Loucy (cell line): ENCODE data around the gene SPINDOC.

Source experiments
- H2AFZ ChIP-seq: fragments of 200-600 bp; sonication (generic); 2 replicates; pipeline ENCODE4 v1.6.0; 2016; ENCODE audit warnings: antibody characterized with exemption, mild to moderate bottlenecking, low read length, moderate library complexity
- H3F3A ChIP-seq: fragments of 200-600 bp; 2 replicates; pipeline ENCODE4 v1.6.0; 2016; ENCODE audit warnings: antibody characterized with exemption, low read depth, mild to moderate bottlenecking
- H3K27me3 ChIP-seq: fragments of 200-600 bp; sonication (generic); 2 replicates; pipeline ENCODE4 v1.6.1; 2014; ENCODE audit warnings: low read length, mild to moderate bottlenecking; ENCODE audit not compliant: insufficient read depth, poor library complexity, severe bottlenecking
- H3K36me3 ChIP-seq: fragments of 200-600 bp; sonication (generic); 2 replicates; pipeline ENCODE4 v1.6.1; 2016; ENCODE audit warnings: low read length; ENCODE audit not compliant: insufficient read depth
- H3K4me1 ChIP-seq: fragments of 200-600 bp; sonication (generic); 2 replicates; pipeline ENCODE4 v1.5.1; 2014; ENCODE audit warnings: low read length, mild to moderate bottlenecking; ENCODE audit not compliant: insufficient read depth, poor library complexity, severe bottlenecking
- H3K4me2 ChIP-seq: fragments of 200-600 bp; sonication (generic); 2 replicates; pipeline ENCODE4 v1.6.0; 2014; ENCODE audit warnings: antibody characterized with exemption, low read length, low read depth, mild to moderate bottlenecking; ENCODE audit not compliant: poor library complexity, severe bottlenecking
- H3K4me3 ChIP-seq: fragments of 200-600 bp; sonication (generic); 2 replicates; pipeline ENCODE4 v1.5.1; 2014; ENCODE audit warnings: low read length, mild to moderate bottlenecking, mixed read lengths; ENCODE audit not compliant: poor library complexity, severe bottlenecking
- H3K79me2 ChIP-seq: fragments of 200-600 bp; sonication (generic); 2 replicates; pipeline ENCODE4 v1.6.1; 2014; ENCODE audit warnings: low read length; ENCODE audit not compliant: insufficient read depth
- H3K9ac ChIP-seq: fragments of 200-600 bp; sonication (generic); 2 replicates; pipeline ENCODE4 v1.6.0; 2014; ENCODE audit warnings: mild to moderate bottlenecking, low read depth, low read length, moderate library complexity; ENCODE audit not compliant: poor library complexity, severe bottlenecking
- H3K9me2 ChIP-seq: fragments of 200-600 bp; sonication (generic); replicated peaks from 2 replicates; pipeline ENCODE4 v1.6.1; 2016; ENCODE audit warnings: low read depth, low read length, mixed read lengths
- H3K9me3 ChIP-seq: fragments of 200-600 bp; sonication (generic); 2 replicates; pipeline ENCODE4 v1.6.1; 2014; ENCODE audit warnings: mild to moderate bottlenecking, antibody characterized with exemption, low read length, low read depth; ENCODE audit not compliant: insufficient read depth
- H4K20me1 ChIP-seq: fragments of 200-600 bp; sonication (generic); 2 replicates; pipeline ENCODE4 v1.6.0; 2014; ENCODE audit warnings: antibody characterized with exemption, low read length, mild to moderate bottlenecking; ENCODE audit not compliant: insufficient read depth, poor library complexity, severe bottlenecking
- CTCF ChIP-seq: fragments of 200-600 bp; sonication (generic); conservative IDR thresholded peaks from 2 replicates; pipeline ENCODE4 v1.5.1; 2014; ENCODE audit warnings: mild to moderate bottlenecking, antibody characterized with exemption, low read length
- EZH2phosphoT487 ChIP-seq: fragments of 200-600 bp; IDR thresholded peaks from 2 replicates; pipeline ENCODE4 v1.6.1; 2018; ENCODE audit warnings: antibody characterized with exemption, mild to moderate bottlenecking, moderate library complexity, borderline replicate concordance

The SPINDOC gene

GRCh38 chr11:63793161-63793560 lies 20.1 kb upstream of the SPINDOC start:
- Histone ChIP-seq H3K4me3 (no peak overlapping the region), H4K20me1 (no peaks in the 10 kb centered on the region), H3K4me2 (no peak overlapping the region), H3K9me3 (no peaks in the 10 kb centered on the region), H3K9ac (no peak overlapping the region), H3K79me2 (no peaks in the 10 kb centered on the region), H3F3A (no peaks in the 10 kb centered on the region), H3K36me3 (no peaks in the 10 kb centered on the region), H3K4me1 (no peaks in the 10 kb centered on the region), H3K9me2 (no peaks in the 10 kb centered on the region), H3K27me3 (no peaks in the 10 kb centered on the region), H2AFZ (no peak overlapping the region)
- TF ChIP-seq EZH2phosphoT487 (no peak), CTCF (no peak)

DNA sequence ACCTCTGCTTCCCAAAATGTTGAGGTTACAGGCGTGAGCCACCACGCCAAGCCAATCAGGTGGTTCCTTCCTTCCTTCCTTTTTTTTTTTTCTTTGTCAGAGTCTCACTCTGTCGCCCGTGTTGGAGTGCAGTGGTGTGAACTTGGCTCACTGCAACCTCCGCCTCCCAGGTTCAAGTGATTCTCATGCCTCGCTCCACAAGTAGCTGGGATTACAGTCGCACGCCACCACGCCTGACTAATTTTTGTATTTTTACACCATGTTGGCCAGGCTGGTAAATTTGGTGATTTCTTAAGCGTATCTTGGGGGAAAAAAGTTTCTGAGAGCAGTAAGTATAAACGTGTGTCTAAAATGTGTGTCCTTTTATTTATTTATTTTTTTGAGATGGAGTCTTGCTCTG lies 18.2 kb upstream of the SPINDOC start:
- Histone ChIP-seq H2AFZ (no peak overlapping the region), H4K20me1 (no peaks in the 10 kb centered on the region), H3K9me2 (no peaks in the 10 kb centered on the region), H3K79me2 (no peaks in the 10 kb centered on the region), H3K9me3 (no peaks in the 10 kb centered on the region), H3K4me2 (no peak overlapping the region), H3K9ac (no peak overlapping the region), H3F3A (no peaks in the 10 kb centered on the region), H3K4me3 (no peak overlapping the region), H3K27me3 (no peaks in the 10 kb centered on the region), H3K36me3 (no peaks in the 10 kb centered on the region), H3K4me1 (no peaks in the 10 kb centered on the region)
- TF ChIP-seq EZH2phosphoT487: no peak
- TF ChIP-seq CTCF: no peak

GRCh38 chr11:63800921-63801320 lies 12.3 kb upstream of the SPINDOC start:
- Histone ChIP-seq H3K27me3 (no peaks in the 10 kb centered on the region), H3K4me3 (no peak overlapping the region), H3K4me2 (no peak overlapping the region), H2AFZ (no peak overlapping the region), H3K9me3 (no peaks in the 10 kb centered on the region), H4K20me1 (no peaks in the 10 kb centered on the region), H3K9ac (no peak overlapping the region), H3F3A (no peaks in the 10 kb centered on the region), H3K79me2 (no peaks in the 10 kb centered on the region), H3K9me2 (no peaks in the 10 kb centered on the region), H3K4me1 (no peaks in the 10 kb centered on the region), H3K36me3 (no peaks in the 10 kb centered on the region)
- TF ChIP-seq CTCF (no peak), EZH2phosphoT487 (no peak)
